GM18502 (cell line): ENCODE data around the gene NLRX1.
"Not testable (repeated sequence)": the region's sequence is repeated elsewhere in the genome, so short reads cannot be mapped to it uniquely, and the experiment has no call there.

Source experiments
- ATAC-seq: cut with Tn5 transposase; IDR thresholded peaks from one replicate; pipeline ENCODE4 v1.9.1; 2021; ENCODE audit warnings: mild to moderate bottlenecking; ENCODE audit not compliant: unreplicated experiment, poor library complexity

Gene NLRX1

DNA sequence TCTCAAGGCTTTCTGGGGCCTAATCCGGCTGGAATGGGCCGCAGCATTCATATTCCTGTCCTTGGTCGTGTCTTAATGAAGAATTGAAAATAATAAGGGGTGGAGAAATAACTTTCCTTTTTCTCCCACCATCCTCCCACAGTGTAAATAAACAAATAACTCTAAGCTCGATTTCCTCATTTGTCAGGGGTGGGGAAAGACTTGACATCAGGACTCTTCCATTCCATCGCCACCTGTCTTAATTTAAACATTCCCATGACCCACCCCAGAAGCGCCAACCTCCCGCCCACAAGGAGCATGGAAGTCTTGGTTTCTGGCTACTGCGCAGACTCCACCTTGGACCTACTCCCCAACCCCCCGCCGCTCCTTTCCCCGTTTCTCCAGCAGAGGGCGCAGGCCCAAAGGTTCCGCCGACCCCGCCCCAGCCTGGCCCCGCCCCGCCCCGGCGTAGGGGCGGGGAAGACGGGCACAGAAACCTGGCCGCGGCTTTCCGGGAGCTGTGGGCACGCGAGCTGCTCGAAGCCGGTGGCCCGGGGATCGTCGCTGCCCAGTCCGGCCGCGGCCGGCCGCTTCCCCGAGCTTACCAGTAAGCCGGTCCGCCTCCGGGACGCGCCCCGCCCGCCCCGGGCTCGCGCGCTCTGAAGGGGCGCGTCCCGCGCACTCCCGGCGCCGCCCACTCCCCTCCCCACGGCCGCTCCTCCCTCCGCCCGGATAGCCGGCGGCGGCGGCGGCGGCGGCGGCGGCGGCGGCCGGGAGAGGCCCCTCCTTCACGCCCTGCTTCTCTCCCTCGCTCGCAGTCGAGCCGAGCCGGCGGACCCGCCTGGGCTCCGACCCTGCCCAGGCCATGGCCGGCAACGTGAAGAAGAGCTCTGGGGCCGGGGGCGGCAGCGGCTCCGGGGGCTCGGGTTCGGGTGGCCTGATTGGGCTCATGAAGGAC lies 37.3 kb downstream of the NLRX1 start, which contains the start of gene CBL:
TSS of gene CBL (plus strand) at position 766 of the 937 bp plus-strand sequence. CDS start at position 845, 79 bp downstream.
- ATAC-seq = peak; percentile 83

DNA sequence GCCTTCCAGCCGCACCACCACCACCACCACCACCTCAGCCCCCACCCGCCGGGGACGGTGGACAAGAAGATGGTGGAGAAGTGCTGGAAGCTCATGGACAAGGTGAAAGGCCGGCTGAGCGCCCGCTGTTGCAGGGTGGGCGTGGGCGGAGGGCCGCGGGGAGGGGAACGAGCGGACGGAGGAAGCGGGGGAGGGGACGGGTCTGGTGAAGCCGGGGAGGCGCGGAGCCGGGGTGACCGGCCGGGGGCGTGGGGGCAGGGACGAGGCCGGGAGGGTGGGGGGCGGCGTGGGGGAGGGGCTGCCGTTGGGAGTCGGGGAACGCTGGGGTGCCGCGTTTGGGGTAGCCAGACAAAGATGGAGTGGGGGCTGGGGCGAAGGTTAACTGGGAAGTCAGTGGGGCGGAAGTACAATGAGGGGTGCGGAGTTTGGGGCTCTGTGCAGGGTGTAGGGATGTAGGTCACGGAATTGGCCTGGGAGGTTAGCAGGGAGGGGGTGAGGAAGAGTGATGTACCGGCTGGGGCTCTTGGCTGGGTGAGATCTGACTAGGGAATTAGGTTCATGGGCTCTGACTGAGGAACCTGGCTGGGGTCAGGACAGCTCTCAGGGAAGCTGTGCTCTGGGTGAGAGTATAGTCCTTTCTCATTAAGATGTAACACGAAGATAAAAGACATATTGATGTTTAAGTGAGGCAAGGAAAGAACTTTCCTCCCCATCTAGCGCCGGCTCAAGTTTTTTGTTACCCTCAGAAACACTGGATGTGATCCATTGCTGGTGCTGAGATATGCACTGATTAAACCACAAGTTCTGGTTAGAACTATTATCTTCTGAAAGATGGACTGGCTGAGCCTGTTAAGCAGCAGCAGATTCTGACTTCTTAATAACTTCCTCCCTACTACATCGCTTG lies 38.2 kb downstream of the NLRX1 start:
- ATAC-seq = peak; percentile 23

DNA sequence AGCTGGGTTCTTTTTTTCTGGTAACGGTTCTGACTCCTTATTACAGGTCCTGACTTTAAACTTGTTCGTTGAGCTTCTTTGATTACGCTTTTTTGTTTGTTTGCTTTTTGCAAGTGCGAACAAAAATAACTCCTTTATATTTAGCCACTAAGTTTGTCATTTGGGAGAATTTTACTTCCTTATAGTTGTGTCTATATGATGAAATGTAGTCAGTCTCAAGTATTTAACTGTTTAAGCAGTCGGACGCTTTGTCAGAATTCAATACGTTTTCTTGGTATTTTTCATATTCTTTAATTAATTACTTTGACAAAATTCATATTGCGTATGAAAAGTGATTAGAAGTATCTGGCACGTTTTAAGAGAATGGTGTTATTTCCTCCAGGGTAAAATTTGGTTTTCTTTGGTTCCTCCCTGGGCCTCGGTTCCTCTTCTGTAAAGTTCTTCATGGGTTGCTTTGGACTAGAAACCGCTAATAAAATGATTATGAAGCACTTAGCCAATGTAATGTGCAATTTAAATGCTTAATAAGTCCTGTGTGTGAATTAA lies 39.0 kb downstream of the NLRX1 start:
- ATAC-seq = no peak

DNA sequence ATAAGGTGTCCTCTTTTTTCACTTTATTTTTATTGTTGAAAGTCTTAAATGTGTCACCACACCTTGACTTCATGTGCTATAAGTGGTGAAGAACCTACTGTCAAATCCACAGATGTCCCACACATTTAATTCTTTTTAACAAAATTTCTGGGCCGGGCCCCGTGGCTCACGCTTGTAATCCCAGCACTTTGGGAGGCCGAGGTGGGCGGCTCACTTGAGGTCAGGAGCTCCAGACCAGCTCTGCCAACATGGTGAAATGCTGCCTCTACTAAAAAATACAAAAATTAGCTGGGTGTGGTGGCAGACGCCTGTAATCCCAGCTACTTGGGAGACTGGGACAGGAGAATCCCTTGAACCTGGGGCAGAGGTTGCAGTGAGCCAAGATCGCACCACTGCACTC lies 40.7 kb downstream of the NLRX1 start:
- no peak for ATAC-seq

DNA sequence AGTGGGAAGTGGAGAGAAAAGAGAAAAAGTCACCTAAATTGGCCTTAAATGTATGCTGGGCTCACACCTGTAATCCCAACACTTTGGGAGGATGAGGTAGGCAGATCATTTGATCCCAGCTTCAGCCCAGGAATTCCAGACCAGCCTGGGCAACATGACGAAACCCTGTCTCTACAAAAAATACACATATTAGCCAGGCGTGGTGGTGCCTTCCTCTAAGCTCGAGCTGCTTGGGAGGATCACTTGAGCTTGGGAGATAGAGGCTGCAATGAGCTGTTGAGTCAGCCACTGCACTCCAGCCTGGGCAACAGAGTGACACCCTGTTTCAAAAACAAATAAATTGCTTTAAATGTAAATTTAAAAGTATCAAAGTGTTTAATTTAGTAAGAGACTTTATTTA lies 41.5 kb downstream of the NLRX1 start:
- ATAC-seq = no peak

DNA sequence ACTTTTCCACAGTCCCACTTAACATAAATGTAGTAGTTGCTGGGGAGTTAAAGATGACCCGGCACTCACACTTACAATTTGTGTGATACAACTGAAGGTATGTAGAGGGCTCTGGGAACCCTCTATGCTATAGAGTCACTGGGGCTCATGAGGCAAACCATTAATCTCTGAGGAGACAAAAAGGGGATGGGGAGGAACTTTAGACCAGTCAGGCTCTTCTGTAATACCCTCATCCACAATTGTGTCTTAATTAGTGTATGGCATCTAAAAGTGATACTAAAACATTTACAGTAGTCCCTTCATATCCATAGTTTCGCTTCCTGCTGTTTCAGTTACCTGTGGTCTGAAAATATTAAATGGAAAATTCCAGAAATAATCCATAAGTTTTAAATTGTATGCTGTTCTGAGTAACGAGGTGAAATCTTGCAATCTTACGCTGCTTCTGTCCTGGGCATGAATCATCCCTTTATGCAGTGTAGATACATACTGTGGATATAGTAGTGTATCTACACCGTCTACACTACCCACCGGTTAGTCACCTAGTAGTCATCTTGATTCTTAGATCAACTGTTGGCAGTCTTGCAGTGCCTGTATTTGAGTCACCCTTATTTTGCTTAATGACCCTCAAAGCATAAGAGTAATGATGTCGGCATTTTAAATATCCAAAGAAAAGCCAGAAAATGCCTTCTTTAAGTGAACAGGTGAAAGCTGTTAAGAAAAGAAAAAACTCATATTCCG lies 49.8 kb downstream of the NLRX1 start:
- ATAC-seq = no peak

DNA sequence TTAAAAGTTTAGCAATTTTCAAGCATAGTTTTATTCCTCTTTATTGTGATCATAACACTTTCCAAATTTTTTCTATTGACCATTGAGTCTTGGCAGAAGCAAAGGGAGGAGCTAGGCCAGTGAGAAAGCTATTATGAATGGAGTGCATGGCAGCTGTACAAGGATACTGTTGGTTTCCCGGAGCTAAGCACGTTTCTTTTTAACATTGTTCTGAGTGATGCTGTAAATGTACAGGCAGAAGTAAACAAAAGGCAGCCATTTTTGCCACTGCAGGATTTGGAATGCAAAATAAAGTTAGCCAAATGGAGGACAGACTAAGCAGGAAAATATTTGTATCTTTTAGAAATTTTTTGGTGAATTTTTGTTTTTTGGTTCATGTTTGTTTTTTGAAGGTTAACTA lies 53.8 kb downstream of the NLRX1 start:
- no peak for ATAC-seq

DNA sequence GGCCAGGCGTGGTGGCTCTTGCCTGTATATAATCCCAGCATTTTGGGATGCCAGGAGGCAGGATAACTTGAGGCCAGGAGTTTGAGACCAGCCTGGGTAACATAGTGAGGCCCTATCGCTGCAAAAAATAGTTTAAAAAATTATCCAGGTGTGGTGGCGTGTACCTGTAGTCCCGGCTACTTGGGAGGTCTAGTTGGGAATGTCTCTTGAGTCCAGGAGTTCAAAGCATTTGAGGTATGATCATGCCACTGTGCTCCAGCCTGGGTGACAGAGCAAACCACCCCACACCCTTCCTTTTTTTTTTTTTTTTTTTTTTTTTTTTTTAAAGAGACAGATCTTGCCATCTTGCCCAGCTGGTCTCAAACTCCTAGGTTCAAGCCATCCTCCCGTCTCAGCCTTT lies 54.4 kb downstream of the NLRX1 start:
- ATAC-seq = no peak

DNA sequence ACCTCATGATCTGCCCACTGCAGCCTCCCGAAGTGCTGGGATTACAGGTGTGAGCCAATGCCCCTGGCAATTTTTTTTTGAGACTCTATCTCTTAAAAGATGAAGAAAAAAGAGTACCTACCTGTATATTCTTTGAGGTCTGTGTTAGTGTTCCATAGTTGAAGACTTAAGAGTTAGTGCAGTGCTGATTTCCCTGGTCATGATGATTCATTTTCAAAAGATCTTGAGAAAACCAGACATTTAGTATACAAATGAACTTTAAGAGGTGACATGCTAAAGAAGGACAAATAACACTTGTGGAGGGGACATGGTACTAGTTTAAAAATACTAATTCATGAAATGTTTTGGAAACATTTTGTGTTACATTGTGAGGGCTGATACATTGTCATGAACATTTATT lies 55.3 kb downstream of the NLRX1 start:
- ATAC-seq = no peak

DNA sequence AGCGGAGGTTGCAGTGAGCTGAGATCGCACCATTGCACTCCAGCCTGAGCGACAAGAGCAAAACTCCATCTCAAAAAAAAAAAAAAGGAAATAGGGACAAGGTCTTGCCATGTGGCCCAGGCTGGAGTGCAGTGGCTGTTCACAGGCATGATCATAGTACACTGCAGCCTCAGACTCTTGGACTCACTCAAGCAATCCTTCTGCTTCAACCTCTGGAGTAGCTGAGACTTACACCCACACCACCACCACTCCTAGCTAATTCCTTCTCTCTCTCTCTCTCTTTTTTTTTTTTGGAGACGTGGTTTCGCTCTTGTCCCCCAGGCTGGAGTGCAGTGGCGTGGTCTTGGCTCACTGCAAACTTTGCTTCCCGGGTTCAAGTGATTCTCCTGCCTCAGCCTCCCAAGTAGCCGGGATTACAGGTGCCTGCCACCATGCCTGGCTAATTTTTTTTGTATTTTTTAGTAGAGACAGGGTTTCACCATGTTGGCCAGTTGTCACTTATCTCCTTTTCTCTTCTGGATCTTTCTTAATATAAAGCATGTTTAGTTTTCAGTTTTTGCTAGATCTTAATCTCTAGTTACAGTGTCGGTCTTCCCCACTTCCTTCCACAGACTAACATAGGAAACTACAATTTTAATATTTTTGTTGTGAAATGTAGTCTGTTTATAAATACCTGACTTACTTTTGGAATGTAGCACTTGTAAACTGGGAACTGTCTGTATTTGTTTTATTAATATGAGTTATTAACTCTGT lies 60.2 kb downstream of the NLRX1 start:
- not testable (repeated sequence) for ATAC-seq

DNA sequence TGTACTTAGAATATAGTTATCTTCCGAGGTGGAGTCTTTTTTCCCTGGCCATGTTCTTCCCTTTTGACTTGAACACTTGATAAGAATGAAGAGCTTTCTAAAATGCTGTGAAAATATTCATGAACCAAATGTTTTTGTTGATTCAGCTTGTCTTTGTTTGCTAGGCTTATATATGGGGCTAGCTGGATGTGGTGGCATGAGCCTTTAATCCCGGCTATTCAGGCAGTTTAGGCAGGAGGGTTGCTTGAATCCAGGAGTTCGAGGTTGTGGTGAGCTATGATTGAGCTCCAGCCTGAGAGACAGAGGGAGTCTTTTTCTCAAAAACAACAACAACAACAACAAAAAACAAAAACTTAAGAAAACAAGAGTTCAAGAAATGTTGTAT lies 60.8 kb downstream of the NLRX1 start:
- ATAC-seq = no peak

DNA sequence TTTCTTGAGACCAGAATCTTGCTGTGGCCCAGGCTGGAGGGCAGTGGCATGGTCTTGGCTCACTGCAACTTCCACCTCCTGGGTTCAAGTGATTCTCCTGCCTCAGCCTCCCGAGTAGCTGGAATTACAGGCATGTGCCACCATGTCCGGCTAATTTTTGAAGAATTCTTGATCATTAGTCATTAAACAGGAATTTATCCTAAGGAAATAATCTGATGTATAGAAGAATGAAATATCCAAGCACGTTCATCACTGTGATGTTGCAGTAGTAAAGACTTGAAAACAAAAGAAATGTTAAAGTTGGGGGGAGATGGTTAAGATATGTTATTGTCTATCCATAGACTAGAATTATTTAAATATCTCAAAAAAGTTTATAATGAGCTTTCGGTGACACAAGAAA lies 61.2 kb downstream of the NLRX1 start:
- no peak for ATAC-seq
